ENCODE measurements around the gene HDAC4. TPM values are rescaled to one million over a fixed set of nuclear protein-coding genes. Genes with fewer than 3 reads are reported as not detected.

Gene HDAC4
- total and polyA plus RNA-seq, 8 donors = 1.7 to 98.8 (median 24.5) TPM

- H3K27ac ChIP-seq = peak overlapping the region in 3 of 5 donors; percentile 29 to 86 (median 63)
- TF ChIP-seq EP300 (IDR thresholded peaks at IDR 0.05) (no peak), POLR2A (IDR thresholded peaks at IDR 0.05) (no peak), POLR2AphosphoS5 (IDR thresholded peaks at IDR 0.05) (no peak), CTCF (IDR thresholded peaks at IDR 0.05) (no peak)
- no peaks in the 10 kb centered on the region for H3K36me3 ChIP-seq
- H3K4me3 ChIP-seq = no peak overlapping the region
- DNase-seq = peak in 1 of 2 donors; percentile 23
- no peaks in the 10 kb centered on the region for H3K27me3 ChIP-seq
- H3K4me1 ChIP-seq = peaks cover 67 to 100% (median 82%) of the 10 kb centered on the region in 4 donors
- WGBS, 5 donors = 74 to 88% (median 87%) methylated on average over 16 of the region's 16 CpGs
- H3K9me3 ChIP-seq = no peaks in the 10 kb centered on the region
- intact Hi-C loops (cut with DNase I; ENCODE audit: low total_unique reads) = no loop called here
Measured at GRCh38 chr2:239302083-239302807, 98.6 kb downstream of the HDAC4 start.

DNA sequence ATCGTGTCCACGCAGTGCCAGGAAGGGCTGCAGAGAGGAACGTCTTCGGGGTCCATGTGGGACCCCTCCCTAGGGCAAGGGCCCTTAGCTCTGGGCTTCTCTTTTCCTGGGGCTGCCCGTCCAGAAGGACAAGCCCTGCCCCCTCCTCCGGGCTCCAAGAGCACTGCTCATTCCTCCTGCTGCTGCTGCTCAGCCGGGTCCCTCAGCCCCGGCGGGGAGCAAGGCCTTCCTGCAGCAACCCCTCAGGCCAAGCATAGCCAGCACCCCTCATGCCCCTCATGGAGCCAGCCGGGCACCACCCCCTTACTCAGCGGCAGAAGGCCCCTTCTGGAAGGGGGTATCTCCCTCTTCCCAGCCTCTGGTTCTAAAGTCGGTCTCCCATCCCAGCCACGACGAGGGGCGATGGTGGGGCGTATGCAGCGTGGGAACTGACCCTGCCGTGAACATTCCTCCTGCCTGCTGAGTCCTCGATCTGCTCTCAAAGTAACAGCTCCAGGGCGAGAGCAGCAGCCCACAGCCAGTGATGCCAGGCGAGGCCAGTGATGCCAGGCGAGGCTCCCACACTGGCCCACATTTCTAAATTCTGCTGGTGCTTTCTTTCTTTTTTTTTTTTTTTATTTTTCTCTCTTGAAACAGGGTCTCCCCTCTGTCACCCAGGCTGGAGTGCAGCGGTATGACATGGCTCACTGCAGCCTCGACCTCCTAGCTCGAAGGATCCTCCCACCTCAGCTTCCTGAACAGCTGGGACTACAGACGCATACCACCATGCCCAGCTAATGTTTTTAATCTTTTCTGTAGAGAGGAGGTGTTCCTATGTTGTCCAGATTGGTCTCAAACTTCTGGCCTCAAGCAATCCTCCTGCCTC is 99.7 kb downstream of the HDAC4 start:
- Histone ChIP-seq H3K27me3 (no peaks in the 10 kb centered on the region), H3K4me3 (no peak overlapping the region), H3K27ac (peak overlapping the region in 3 of 5 donors; percentile 10 to 86 (median 29)), H3K4me1 (peaks cover 72 to 100% (median 90%) of the 10 kb centered on the region in 4 donors), H3K36me3 (no peaks in the 10 kb centered on the region), H3K9me3 (no peaks in the 10 kb centered on the region)
- DNase-seq = peak in 1 of 2 donors; percentile 21
- 82 to 93% (median 90%) methylated on average over 26 of the region's 26 CpGs for WGBS, 5 donors
- TF ChIP-seq POLR2A (IDR thresholded peaks at IDR 0.05) = no peak
- no peak for TF ChIP-seq CTCF (IDR thresholded peaks at IDR 0.05)
- TF ChIP-seq EP300 (IDR thresholded peaks at IDR 0.05) = no peak
- no peak for TF ChIP-seq POLR2AphosphoS5 (IDR thresholded peaks at IDR 0.05)
- intact Hi-C loops (cut with DNase I; ENCODE audit: low total_unique reads) = no loop called here

GRCh38 chr2:239300242-239300641 is 100.6 kb downstream of the HDAC4 start:
- no peak for DNase-seq
- Histone ChIP-seq H3K4me1 (peaks cover 80 to 100% (median 92%) of the 10 kb centered on the region in 4 donors), H3K9me3 (no peaks in the 10 kb centered on the region), H3K27ac (peak overlapping the region in 4 of 5 donors; percentile 29 to 86 (median 50)), H3K27me3 (no peaks in the 10 kb centered on the region), H3K36me3 (no peaks in the 10 kb centered on the region), H3K4me3 (no peak overlapping the region)
- WGBS, 5 donors = 90 to 99% (median 95%) methylated on average over 5 of the region's 5 CpGs
- intact Hi-C loops (cut with DNase I; ENCODE audit: low total_unique reads) = no loop called here
- no peak for TF ChIP-seq POLR2A (IDR thresholded peaks at IDR 0.05)
- TF ChIP-seq POLR2AphosphoS5 (IDR thresholded peaks at IDR 0.05) = no peak
- TF ChIP-seq CTCF (IDR thresholded peaks at IDR 0.05) = no peak
- no peak for TF ChIP-seq EP300 (IDR thresholded peaks at IDR 0.05)

GRCh38 chr2:239299218-239299939 is 101.4 kb downstream of the HDAC4 start:
- peaks cover 77 to 98% (median 90%) of the 10 kb centered on the region in 4 donors for H3K4me1 ChIP-seq
- no peak overlapping the region for H3K4me3 ChIP-seq
- 32 to 69% (median 37%) methylated on average over 19 of the region's 19 CpGs for WGBS, 5 donors
- intact Hi-C loops (cut with DNase I; ENCODE audit: low total_unique reads) = no loop called here
- H3K27ac ChIP-seq = peak overlapping the region; percentile 41 to 86 (median 58)
- H3K9me3 ChIP-seq = no peaks in the 10 kb centered on the region
- DNase-seq = peak in 1 of 2 donors; percentile 76
- no peak for TF ChIP-seq EP300 (IDR thresholded peaks at IDR 0.05)
- TF ChIP-seq POLR2AphosphoS5 (IDR thresholded peaks at IDR 0.05) = no peak
- no peak for TF ChIP-seq POLR2A (IDR thresholded peaks at IDR 0.05)
- TF ChIP-seq CTCF (IDR thresholded peaks at IDR 0.05) = no peak
- H3K27me3 ChIP-seq = no peaks in the 10 kb centered on the region
- no peaks in the 10 kb centered on the region for H3K36me3 ChIP-seq

Data from stomach (tissue), 9 donors.